Epithelial cell of esophagus (primary cell): ENCODE results near the gene USH1C.

ENCODE experiments used
- DNase-seq: peaks from one replicate; pipeline ENCODE4 v3.0.0; 2010; ENCODE audit warnings: low read depth
- H3K4me3 ChIP-seq: 2 replicates; pipeline ENCODE4 v1.5.1; 2011; ENCODE audit warnings: mild to moderate bottlenecking, low read length, control low read depth
- CTCF ChIP-seq: IDR thresholded peaks from 2 replicates; pipeline ENCODE4 v1.5.1; 2011; ENCODE audit warnings: low read depth, mild to moderate bottlenecking, low read length, control low read depth, inconsistent platforms; ENCODE audit not compliant: insufficient read depth; ENCODE audit errors: missing control alignments

The USH1C gene

GRCh38 chr11:17449158-17449557 lies 95.1 kb downstream of the USH1C start:
- TF ChIP-seq CTCF = no peak
- H3K4me3 ChIP-seq = no peak overlapping the region
- DNase-seq = no peak

DNA sequence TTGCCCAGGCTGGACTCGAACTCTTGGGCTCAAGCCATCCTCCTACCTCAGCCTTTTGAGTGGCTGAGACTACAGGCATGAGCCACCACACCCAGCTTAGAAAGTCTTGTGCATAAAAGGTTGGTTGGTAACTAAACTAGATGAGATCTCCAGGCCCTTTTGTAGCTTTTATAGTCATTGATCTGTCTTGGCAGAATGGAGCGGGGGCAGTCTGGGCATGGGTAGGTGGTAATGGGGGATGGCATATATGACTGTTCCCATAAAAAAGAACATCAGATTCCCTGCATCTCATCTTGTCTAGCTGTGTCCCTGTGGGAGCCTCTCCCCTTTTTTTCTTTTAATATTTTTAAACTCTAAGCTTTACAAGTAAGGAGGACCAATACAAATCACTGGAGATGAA lies 97.7 kb downstream of the USH1C start:
- no peak overlapping the region for H3K4me3 ChIP-seq
- no peak for TF ChIP-seq CTCF
- no peak for DNase-seq

DNA sequence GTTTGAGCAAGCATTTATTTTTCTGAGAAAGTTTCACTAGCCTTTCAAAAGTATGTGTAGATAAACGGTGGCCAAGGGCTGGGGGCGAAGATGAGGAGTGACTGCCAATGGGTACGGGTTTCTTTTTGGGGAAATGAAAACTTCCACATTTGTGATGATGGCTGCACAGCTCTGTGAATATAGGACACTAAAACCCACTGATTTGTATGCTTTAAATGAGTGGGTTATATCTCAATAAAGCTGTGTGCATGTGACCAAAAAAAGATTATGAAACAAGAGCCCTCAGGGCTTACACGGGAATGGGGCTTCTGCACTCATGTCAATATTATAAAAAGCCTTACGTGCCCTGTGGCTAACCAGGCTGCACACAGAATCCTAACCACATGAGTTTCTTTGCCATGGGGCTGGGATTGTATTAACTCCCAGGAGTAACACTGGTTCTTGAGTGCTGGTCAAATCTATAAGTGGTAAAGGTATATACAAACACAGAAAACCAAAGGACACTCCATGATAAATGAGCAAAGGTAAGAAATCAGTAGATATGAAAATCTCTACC lies 98.9 kb downstream of the USH1C start:
- no peak overlapping the region for H3K4me3 ChIP-seq
- DNase-seq = no peak
- no peak for TF ChIP-seq CTCF

- no peak for DNase-seq
- no peak for TF ChIP-seq CTCF
- no peak overlapping the region for H3K4me3 ChIP-seq
Measured at GRCh38 chr11:17443926-17444690, 100.1 kb downstream of the USH1C start.
